Smooth muscle cell (in vitro differentiated cells): ENCODE results near the gene APLP2. TPM values are rescaled to one million over a fixed set of nuclear protein-coding genes. Genes with fewer than 3 reads are reported as not detected.
A peak's percentile ranks its signal among the peaks of the same experiment; 100 is the strongest.

Experiments
- DNase-seq: peaks from one replicate; lab custom pipeline; 2025; ENCODE audit not compliant: unreplicated experiment; lab: John Stamatoyannopoulos, UW
- H2AFZ ChIP-seq: fragments of 200-600 bp; sonication (generic); 2 replicates; pipeline ENCODE4 v1.6.0; 2016; ENCODE audit warnings: antibody characterized with exemption, low read depth, mild to moderate bottlenecking
- H3F3A ChIP-seq: fragments of 200-600 bp; sonication (generic); 2 replicates; pipeline ENCODE4 v1.6.0; 2017; ENCODE audit warnings: antibody characterized with exemption, low read depth
- H3K27ac ChIP-seq: fragments of 200-600 bp; sonication (generic); 2 replicates; pipeline ENCODE4 v1.5.1; 2016; ENCODE audit warnings: low read depth, mild to moderate bottlenecking
- H3K27me3 ChIP-seq: fragments of 200-600 bp; sonication (generic); 2 replicates; pipeline ENCODE4 v1.6.1; 2016; ENCODE audit warnings: low read depth, mild to moderate bottlenecking
- H3K36me3 ChIP-seq: fragments of 200-600 bp; sonication (generic); 2 replicates; pipeline ENCODE4 v1.5.1; 2016; ENCODE audit warnings: low read depth
- H3K4me1 ChIP-seq: fragments of 200-600 bp; sonication (generic); 2 replicates; pipeline ENCODE4 v1.5.1; 2016; ENCODE audit warnings: low read depth
- H3K4me2 ChIP-seq: fragments of 200-600 bp; sonication (generic); 2 replicates; pipeline ENCODE4 v1.6.0; 2016; ENCODE audit warnings: mild to moderate bottlenecking
- H3K4me3 ChIP-seq: fragments of 200-600 bp; sonication (generic); 2 replicates; pipeline ENCODE4 v1.5.1; 2016; ENCODE audit warnings: mild to moderate bottlenecking
- H3K79me2 ChIP-seq: fragments of 200-600 bp; sonication (generic); 2 replicates; pipeline ENCODE4 v1.6.0; 2016; ENCODE audit warnings: low read depth, mild to moderate bottlenecking
- H3K9ac ChIP-seq: fragments of 200-600 bp; sonication (generic); 2 replicates; pipeline ENCODE4 v1.6.0; 2016; ENCODE audit warnings: low read depth
- H3K9me3 ChIP-seq: fragments of 200-600 bp; sonication (generic); replicated peaks from 2 replicates; pipeline ENCODE4 v1.5.1; 2016; ENCODE audit warnings: low read depth
- H4K20me1 ChIP-seq: fragments of 200-600 bp; sonication (generic); 2 replicates; pipeline ENCODE4 v1.6.0; 2016; ENCODE audit warnings: low read depth
- CTCF ChIP-seq: fragments of 200-600 bp; sonication (generic); IDR thresholded peaks from 2 replicates; pipeline ENCODE4 v1.5.1; 2017; ENCODE audit warnings: borderline replicate concordance, mild to moderate bottlenecking, antibody characterized with exemption; ENCODE audit not compliant: insufficient read depth, poor library complexity, severe bottlenecking
- WGBS: methylation state at CpG from one replicate; pipeline ENCODE4 v1.1.7; 2016; ENCODE audit warnings: low lambda C conversion rate; 5-methylcytosine and 5-hydroxymethylcytosine counted together
- polyA plus RNA-seq: library from polyadenylated mRNA; unstranded; fragments of >200 nt; fragmentation: Nextera tagmentation; extraction: Ambion mirVana; gene quantifications from 2 replicates; pipeline ENCODE4 v1.2.1, GENCODE V29; 2016
- total RNA-seq: library from RNA; depleted of rRNA; stranded (reverse); fragments of >200 nt; gene quantifications from 2 replicates; pipeline ENCODE4 v1.2.3, GENCODE V29; 2014

APLP2 gene
- total and polyA plus RNA-seq, 2 experiments from 2014 or later: 121 to 146 TPM

GRCh38 chr11:130129922-130130321 lies 60.2 kb downstream of the APLP2 start:
- Histone ChIP-seq H3K4me1 (no peaks in the 10 kb centered on the region), H3K9ac (no peak overlapping the region), H4K20me1 (peaks cover 22% of the 10 kb centered on the region), H2AFZ (no peak overlapping the region), H3K27ac (no peak overlapping the region), H3K79me2 (no peaks in the 10 kb centered on the region), H3K4me2 (no peak overlapping the region), H3K36me3 (peaks cover 7% of the 10 kb centered on the region), H3F3A (no peaks in the 10 kb centered on the region), H3K9me3 (no peaks in the 10 kb centered on the region), H3K4me3 (no peak overlapping the region), H3K27me3 (no peaks in the 10 kb centered on the region)
- TF ChIP-seq CTCF: no peak
- no peak for DNase-seq
- 96% methylated on average over 11 of the region's 11 CpGs for WGBS

- no peaks in the 10 kb centered on the region for H3K9me3 ChIP-seq
- no peak for DNase-seq
- no peaks in the 10 kb centered on the region for H3K79me2 ChIP-seq
- H4K20me1 ChIP-seq: peaks cover 15% of the 10 kb centered on the region
- TF ChIP-seq CTCF: peak; percentile 83
- H3K9ac ChIP-seq: no peak overlapping the region
- H3K4me3 ChIP-seq: no peak overlapping the region
- H3K27me3 ChIP-seq: no peaks in the 10 kb centered on the region
- no peak overlapping the region for H2AFZ ChIP-seq
- H3K27ac ChIP-seq: no peak overlapping the region
- WGBS: 74% methylated on average over 9 of the region's 9 CpGs
- no peak overlapping the region for H3K4me2 ChIP-seq
- H3K36me3 ChIP-seq: peaks cover 7% of the 10 kb centered on the region
- no peaks in the 10 kb centered on the region for H3F3A ChIP-seq
- H3K4me1 ChIP-seq: no peaks in the 10 kb centered on the region
These were observed 62.5 kb downstream of the APLP2 start for GRCh38 chr11:130131961-130132850.

GRCh38 chr11:130133716-130134115 lies 64.0 kb downstream of the APLP2 start:
- Histone ChIP-seq H3K27ac (no peak overlapping the region), H2AFZ (no peak overlapping the region), H3K27me3 (no peaks in the 10 kb centered on the region), H3K4me1 (no peaks in the 10 kb centered on the region), H3K9me3 (no peaks in the 10 kb centered on the region), H3K36me3 (peaks cover 7% of the 10 kb centered on the region), H3K9ac (no peak overlapping the region), H3K79me2 (no peaks in the 10 kb centered on the region), H3K4me3 (no peak overlapping the region), H3F3A (no peaks in the 10 kb centered on the region), H3K4me2 (no peak overlapping the region), H4K20me1 (peaks cover 16% of the 10 kb centered on the region)
- 98% methylated on average over 8 of the region's 8 CpGs for WGBS
- TF ChIP-seq CTCF: no peak
- DNase-seq: no peak
